ENCODE results near the gene MAP4K1.
"Not testable (repeated sequence)": the region's sequence is repeated elsewhere in the genome, so short reads cannot be mapped to it uniquely, and the experiment has no call there.

Gene MAP4K1

GRCh38 chr19:38565691-38566105 lies 52.1 kb downstream of the MAP4K1 start:
- DNase-seq, result no peak

- no peak for DNase-seq
Observed at GRCh38 chr19:38564981-38565690, 52.6 kb downstream of the MAP4K1 start.

GRCh38 chr19:38563475-38563874 lies 54.3 kb downstream of the MAP4K1 start:
- DNase-seq, result no peak

- DNase-seq, result no peak
Observed at GRCh38 chr19:38562096-38562495, 55.7 kb downstream of the MAP4K1 start.

GRCh38 chr19:38561658-38562057 lies 56.1 kb downstream of the MAP4K1 start:
- DNase-seq, result no peak

- DNase-seq, result no peak
Observed at GRCh38 chr19:38561053-38561606, 56.6 kb downstream of the MAP4K1 start.

GRCh38 chr19:38559428-38560401 lies 58.0 kb downstream of the MAP4K1 start:
- DNase-seq, result no peak

GRCh38 chr19:38558933-38559332 lies 58.8 kb downstream of the MAP4K1 start:
- DNase-seq, result not testable (repeated sequence)

- peak; percentile 19 for DNase-seq
Observed at GRCh38 chr19:38557205-38557799, 60.5 kb downstream of the MAP4K1 start.

GRCh38 chr19:38556521-38557174 lies 61.1 kb downstream of the MAP4K1 start:
- no peak for DNase-seq

GRCh38 chr19:38555200-38555599 lies 62.6 kb downstream of the MAP4K1 start:
- DNase-seq, result no peak

GRCh38 chr19:38554676-38555141 lies 63.0 kb downstream of the MAP4K1 start:
- DNase-seq, result no peak

GRCh38 chr19:38553239-38553638 lies 64.5 kb downstream of the MAP4K1 start:
- not testable (repeated sequence) for DNase-seq

- DNase-seq, result no peak
Observed at GRCh38 chr19:38551450-38551813, 66.3 kb downstream of the MAP4K1 start.

GRCh38 chr19:38550376-38550775 lies 67.4 kb downstream of the MAP4K1 start:
- DNase-seq, result no peak

GRCh38 chr19:38549942-38550341 lies 67.8 kb downstream of the MAP4K1 start:
- DNase-seq, result no peak

GRCh38 chr19:38549061-38549460 lies 68.7 kb downstream of the MAP4K1 start:
- DNase-seq, result no peak

GRCh38 chr19:38547421-38547820 lies 70.3 kb downstream of the MAP4K1 start:
- no peak for DNase-seq

GRCh38 chr19:38545596-38545995 lies 72.2 kb downstream of the MAP4K1 start:
- no peak for DNase-seq

GRCh38 chr19:38544569-38545315 lies 73.0 kb downstream of the MAP4K1 start:
- no peak for DNase-seq

- DNase-seq, result no peak
Observed at GRCh38 chr19:38543807-38544568, 73.8 kb downstream of the MAP4K1 start.

Measured in T-helper 9 cell (primary cell).